ENCODE data around the gene FAM241A. TPM values are rescaled to one million over a fixed set of nuclear protein-coding genes. Genes with fewer than 3 reads are reported as not detected.

Gene FAM241A
- total RNA-seq, 3 donors from 2014 or later: 0.75 to 2.1 (median 1.8) TPM

DNA sequence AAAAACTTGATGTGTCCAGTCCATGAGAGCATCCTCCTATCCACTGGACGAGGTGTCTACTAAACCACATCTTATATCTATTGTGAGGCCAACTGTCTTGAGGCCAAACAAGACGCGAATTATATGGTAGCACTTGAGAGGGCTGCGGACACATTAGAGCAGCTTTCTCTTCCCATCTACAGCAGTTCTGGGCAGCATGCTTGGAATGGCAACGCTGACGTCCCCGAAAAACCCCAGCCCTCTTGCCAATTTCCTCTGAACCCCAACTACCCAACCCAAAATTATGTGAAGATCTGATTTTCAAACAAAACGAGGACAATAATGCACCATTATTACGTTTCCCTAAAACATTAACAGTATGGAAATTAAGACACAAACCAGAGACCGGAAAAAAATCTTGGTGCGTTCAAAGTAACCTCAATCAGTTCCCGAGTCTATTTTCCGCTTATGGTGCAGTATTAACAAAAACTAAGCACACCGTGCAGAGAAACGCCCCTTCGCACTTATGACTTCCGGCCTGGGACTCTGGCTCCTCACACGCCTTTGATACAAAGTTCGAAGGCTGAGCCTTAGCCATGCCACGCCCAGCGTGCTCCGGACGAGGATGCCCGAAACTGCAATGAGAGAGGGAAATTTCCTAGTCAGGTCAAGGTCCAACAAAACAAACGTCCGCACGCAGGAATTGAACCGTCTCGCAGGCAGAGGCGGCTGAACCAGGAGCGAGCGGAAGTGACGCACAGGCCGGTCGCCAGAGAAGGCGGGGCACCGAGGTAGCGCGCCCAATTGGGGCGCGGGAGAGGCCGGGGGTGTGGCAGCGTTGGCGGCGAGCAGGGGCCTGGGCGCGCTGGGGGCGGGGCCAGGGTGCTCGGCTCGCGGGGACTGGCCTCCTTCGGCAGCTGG is 85.9 kb downstream of the FAM241A start:
- Histone ChIP-seq H3K9me3 (no peaks in the 10 kb centered on the region), H3K36me3 (ENCODE audit: low read depth) (no peaks in the 10 kb centered on the region), H3K4me1 (ENCODE audit: low read depth) (peaks cover 16% of the 10 kb centered on the region), H3K4me3 (peak overlapping the region; percentile 91)
- ATAC-seq: peak; percentile 94
- TF ChIP-seq, protein P1, sequence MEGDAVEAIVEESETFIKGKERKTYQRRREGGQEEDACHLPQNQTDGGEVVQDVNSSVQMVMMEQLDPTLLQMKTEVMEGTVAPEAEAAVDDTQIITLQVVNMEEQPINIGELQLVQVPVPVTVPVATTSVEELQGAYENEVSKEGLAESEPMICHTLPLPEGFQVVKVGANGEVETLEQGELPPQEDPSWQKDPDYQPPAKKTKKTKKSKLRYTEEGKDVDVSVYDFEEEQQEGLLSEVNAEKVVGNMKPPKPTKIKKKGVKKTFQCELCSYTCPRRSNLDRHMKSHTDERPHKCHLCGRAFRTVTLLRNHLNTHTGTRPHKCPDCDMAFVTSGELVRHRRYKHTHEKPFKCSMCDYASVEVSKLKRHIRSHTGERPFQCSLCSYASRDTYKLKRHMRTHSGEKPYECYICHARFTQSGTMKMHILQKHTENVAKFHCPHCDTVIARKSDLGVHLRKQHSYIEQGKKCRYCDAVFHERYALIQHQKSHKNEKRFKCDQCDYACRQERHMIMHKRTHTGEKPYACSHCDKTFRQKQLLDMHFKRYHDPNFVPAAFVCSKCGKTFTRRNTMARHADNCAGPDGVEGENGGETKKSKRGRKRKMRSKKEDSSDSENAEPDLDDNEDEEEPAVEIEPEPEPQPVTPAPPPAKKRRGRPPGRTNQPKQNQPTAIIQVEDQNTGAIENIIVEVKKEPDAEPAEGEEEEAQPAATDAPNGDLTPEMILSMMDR (IDR thresholded peaks at IDR 0.05): no peak
- DNase-seq: peak; percentile 98 to 99 (median 99)
- intact Hi-C loops (cut with DNase I, micrococcal nuclease): loop anchor here in 1 of 2 donors (10.0 kb wide), 1 partner anchor 126 kb away; no protein-coding TSS in a partner anchor

GRCh38 chr4:112231779-112232713 is 86.8 kb downstream of the FAM241A start, which contains the start of gene AP1AR:
TSS of gene AP1AR (plus strand) at chr4:112231787. CDS start at chr4:112232092, 305 bp downstream.
- TF ChIP-seq, protein P1 (IDR thresholded peaks at IDR 0.05): no peak
- DNase-seq (peak; percentile 83 to 93 (median 91)), ATAC-seq (peak; percentile 76)
- no peaks in the 10 kb centered on the region for H3K9me3 ChIP-seq
- no peaks in the 10 kb centered on the region for H3K36me3 ChIP-seq (ENCODE audit: low read depth)
- peak within 1 kb of the TSS; percentile 91 for H3K4me3 ChIP-seq
- peaks cover 16% of the 10 kb centered on the region for H3K4me1 ChIP-seq (ENCODE audit: low read depth)
- intact Hi-C loops (cut with DNase I, micrococcal nuclease): loop anchor here in 1 of 2 donors (10.0 kb wide), 1 partner anchor 127 kb away; no protein-coding TSS in a partner anchor

- ATAC-seq: no peak
- DNase-seq: peak in 1 of 3 donors; percentile 96
- Histone ChIP-seq H3K36me3 (ENCODE audit: low read depth) (no peaks in the 10 kb centered on the region), H3K9me3 (no peaks in the 10 kb centered on the region), H3K4me1 (ENCODE audit: low read depth) (peaks cover 16% of the 10 kb centered on the region), H3K4me3 (no peak overlapping the region)
- TF ChIP-seq, protein P1 (IDR thresholded peaks at IDR 0.05): peak; percentile 59
- intact Hi-C loops (cut with DNase I, micrococcal nuclease): loop anchor here (5.0 to 10.0 kb wide), 2 partner anchors 130 to 138 kb away; no protein-coding TSS in a partner anchor
Observed at GRCh38 chr4:112234952-112235609, 89.8 kb downstream of the FAM241A start.

DNA sequence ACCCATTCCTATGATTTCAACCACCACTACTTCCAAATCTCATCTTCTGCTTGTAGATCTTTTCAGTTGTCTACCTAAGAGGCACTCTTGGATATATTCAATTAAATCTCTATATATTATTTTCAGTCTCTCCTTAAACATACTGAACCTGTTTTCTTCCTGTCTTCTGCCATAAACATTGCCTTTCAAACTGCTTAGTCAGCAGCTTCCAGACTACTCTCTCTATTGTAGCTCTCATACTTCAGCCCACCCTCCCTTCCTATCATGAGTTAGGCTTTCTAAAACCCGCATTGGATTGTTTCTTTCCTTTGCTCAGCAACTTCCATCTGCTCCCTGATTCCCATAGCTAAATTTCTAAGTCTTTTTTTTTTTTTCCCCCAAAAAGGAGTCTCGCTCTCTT is 90.8 kb downstream of the FAM241A start:
- ATAC-seq: no peak
- no peak for DNase-seq
- peaks cover 16% of the 10 kb centered on the region for H3K4me1 ChIP-seq (ENCODE audit: low read depth)
- H3K36me3 ChIP-seq (ENCODE audit: low read depth): no peaks in the 10 kb centered on the region
- H3K4me3 ChIP-seq: no peak overlapping the region
- H3K9me3 ChIP-seq: no peaks in the 10 kb centered on the region
- intact Hi-C loops (cut with DNase I, micrococcal nuclease): loop anchor here (5.0 to 10.0 kb wide), 2 partner anchors 131 to 139 kb away; no protein-coding TSS in a partner anchor
- TF ChIP-seq, protein P1 (IDR thresholded peaks at IDR 0.05): no peak

GRCh38 chr4:112238833-112239232 is 93.6 kb downstream of the FAM241A start:
- TF ChIP-seq, protein P1 (IDR thresholded peaks at IDR 0.05): no peak
- H3K9me3 ChIP-seq: no peaks in the 10 kb centered on the region
- ATAC-seq: no peak
- no peak for DNase-seq
- intact Hi-C loops (cut with DNase I, micrococcal nuclease): loop anchor here (5.0 to 10.0 kb wide), 2 partner anchors 134 to 142 kb away; no protein-coding TSS in a partner anchor
- peaks cover 11% of the 10 kb centered on the region for H3K4me1 ChIP-seq (ENCODE audit: low read depth)
- H3K4me3 ChIP-seq: no peak overlapping the region
- no peaks in the 10 kb centered on the region for H3K36me3 ChIP-seq (ENCODE audit: low read depth)

Data from mucosa of descending colon (tissue), 3 donors.